NCI-H524 treated with DMSO at 0.1 percent for 48 hours (cell line): ENCODE data around the gene KCNQ1.

Experiments
- DNase-seq: peaks from one replicate; lab custom pipeline; 2025; lab: John Stamatoyannopoulos, UW

Gene KCNQ1

DNA sequence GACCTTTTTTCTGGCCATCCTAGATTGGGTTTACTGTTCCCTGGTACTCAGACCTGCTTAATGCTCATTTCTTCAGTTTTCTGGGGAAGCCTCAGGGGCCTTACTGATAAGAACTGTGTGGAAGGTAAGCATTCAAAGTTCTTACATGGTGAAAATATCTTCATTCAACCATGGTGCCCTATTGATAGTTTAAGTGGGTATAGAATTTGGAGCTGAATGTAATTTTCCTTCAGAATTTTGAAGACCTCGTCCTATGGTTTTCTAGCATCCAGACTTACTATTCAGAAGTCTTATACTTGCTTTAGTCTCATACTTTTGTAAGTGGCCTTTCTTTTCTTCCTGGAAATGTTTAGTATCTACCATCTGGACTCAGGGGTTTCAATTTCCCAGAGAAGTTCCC lies 365.0 kb downstream of the KCNQ1 start:
- DNase-seq = no peak

DNA sequence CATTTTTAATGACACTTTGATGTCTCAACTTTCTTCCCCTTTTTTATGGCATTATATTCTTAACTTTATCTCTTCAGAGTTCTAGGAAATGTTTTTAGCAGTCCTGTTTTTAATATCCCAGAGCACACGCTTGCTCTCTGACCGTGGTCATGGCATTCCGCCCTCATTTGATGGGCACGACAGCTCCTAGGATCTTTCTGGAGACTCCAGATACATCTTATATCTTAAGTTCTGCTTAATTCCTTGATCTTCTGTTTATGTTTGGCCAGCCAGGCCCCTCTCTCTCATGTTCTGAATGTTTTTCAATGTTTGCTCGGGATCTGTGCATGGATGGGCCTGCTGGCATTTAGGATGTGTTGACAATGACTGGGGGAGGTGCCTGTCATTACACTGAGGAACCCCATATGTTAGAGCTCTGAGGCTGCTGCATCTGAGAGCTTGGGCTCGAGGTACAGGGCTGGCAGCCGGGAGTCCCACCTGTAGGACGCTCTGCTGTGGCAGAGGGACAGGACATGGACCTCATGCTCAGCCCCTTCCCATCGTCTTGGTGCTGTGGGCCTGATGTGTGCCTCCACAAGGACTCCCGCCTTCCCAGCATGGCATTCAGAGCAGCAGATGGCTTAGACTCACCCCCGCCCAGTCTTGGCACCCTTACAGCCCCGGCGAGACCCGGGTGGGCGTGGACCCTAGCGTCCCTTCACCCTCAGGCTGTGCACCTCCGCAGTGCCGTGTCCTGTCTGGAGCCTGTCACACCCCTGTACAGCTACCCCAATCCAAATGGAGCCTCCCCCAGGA lies 365.8 kb downstream of the KCNQ1 start:
- DNase-seq = no peak

DNA sequence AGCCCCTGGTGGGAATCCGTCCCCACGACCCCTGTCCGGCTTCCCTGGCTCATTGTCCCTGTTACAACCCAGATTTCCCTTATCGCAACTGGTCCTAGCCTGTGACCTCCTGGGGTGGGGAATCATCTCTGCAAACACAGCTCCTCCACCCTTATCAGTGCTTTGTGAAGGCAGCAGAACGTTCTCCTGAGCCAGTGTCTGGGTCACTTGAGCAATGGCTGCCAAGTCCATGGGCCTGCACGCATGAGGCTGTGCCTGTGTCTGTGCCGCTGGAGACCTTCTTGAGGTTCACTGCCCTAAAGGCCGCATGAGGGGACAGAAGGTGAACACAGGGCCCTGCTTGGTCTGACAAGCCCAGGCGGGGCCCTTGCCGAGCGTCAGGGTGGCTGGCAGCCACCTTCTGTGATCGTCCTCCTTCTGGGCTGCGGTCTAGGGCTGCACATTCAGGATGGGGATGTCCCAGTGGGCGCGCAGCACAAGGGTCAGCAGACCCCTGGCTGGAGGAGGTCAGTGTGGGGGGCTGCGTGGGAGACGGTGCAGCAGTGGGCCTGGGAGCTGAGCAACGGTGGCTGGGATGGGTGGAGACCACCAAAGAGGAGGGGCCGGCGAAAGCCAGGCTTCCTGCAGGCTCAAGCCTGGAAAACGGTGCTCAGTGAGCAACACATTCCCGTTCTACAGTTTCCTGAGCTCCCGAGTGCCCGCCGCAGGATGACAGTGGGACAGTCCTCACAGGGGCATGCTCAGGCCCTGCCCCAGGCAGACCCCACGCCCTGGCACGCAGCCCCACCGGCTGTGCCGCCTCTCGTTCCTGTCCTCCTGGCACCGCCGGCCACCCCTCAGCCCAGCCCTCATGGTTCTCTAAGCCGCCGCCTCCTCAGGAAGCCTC lies 366.6 kb downstream of the KCNQ1 start:
- DNase-seq = no peak

DNA sequence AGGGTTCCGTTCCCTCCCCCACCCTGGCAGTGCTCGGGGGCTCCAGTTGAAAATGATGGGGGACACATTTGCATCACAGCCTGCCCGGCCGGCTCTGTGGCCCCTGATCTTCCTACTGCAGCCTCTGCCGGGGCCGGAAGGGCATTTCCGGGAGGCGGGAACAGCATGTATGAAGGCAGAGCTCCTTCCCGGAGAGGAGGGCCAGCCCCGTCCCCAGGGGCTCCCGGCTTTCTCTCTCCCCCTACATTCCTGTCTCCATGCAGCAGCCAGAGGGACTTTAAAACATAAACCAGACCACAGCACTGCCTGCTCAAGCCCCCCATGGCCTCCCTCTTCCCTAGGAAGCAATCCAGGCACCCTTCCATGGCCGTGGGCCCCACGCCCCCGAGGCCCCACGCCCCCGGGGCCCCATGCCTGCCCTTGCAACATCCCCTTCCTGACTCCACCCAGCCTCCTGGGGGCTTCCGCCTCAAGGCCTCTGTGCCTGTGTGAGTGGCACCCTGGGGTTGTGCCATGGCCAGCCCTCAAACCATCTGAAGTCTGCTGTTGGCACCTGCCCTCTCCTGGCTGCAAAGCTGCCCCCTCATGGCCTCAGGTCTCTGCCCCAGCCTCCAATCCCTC lies 367.7 kb downstream of the KCNQ1 start:
- no peak for DNase-seq

DNA sequence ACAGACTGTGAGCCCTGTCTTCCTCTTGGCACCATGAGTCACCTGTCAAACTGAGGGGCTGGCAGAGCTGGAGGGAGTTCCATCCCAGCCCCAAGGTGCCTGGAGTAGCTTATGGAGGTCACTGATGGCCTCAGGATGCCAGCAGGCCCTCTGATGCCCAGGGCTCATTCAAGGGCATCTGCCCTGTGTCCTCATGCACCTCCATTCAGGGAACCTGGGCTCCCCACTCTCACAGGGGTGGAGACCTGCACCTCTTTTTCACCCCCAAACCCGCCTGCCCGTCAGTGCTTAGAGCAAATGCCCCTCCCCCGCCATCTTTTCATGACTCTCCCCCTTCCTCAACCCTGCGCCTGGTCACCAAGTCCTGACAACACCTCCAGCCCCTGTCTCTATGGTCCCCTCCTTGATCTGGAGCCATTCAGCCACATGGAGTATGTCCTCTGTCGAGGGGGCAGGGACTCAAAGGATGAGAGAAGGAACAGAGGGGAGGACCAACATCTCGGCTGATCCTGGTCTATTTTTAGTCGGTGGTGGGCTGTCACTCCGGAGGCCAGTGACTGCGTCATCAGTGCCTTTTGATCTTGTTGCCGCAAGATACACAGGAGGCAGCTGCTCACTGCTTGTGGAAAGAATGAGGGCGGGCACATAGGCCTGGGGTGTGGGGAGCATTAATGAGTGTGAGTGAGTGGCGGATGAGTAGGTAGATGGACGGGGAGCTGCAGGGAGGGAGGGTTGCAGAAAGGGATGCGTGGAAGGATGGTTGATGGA lies 368.5 kb downstream of the KCNQ1 start:
- no peak for DNase-seq

DNA sequence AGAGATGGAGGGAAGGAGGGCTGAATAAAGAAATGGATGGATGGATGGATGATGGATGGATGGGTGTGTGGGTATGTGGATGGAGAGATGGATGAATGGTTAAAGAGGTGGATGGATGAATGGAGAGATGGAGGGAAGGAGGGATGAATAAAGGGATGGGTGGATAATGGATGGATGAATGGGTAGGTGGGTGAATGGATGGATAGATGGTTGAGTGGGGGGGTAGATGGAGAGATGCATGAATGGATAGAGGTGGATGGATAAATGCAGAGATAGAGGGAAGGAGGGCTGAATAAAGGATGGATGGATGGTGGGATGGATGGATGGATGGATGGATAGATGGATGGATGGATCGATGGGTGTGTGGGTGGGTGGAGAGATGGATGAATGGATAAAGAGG lies 369.2 kb downstream of the KCNQ1 start:
- DNase-seq = no peak

DNA sequence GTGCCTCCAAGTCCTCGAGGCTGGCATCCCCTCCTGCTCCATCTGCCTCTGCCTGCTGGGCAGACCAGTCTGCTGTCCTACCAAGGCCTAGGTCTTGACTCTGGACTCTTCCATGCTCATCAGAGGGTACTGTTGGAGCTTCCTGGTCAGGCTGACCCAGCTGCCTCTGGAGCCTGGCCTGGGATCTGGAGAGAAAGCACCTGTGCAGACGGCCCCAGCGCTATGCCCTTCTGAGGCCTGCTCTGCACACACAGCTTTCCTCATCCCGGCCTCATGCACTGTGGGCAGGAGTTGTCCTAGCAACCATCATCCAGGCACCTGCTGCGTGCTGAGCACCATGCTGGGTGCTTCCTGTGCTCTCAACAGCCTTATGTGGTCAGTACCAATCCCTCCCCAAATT lies 369.9 kb downstream of the KCNQ1 start:
- no peak for DNase-seq

DNA sequence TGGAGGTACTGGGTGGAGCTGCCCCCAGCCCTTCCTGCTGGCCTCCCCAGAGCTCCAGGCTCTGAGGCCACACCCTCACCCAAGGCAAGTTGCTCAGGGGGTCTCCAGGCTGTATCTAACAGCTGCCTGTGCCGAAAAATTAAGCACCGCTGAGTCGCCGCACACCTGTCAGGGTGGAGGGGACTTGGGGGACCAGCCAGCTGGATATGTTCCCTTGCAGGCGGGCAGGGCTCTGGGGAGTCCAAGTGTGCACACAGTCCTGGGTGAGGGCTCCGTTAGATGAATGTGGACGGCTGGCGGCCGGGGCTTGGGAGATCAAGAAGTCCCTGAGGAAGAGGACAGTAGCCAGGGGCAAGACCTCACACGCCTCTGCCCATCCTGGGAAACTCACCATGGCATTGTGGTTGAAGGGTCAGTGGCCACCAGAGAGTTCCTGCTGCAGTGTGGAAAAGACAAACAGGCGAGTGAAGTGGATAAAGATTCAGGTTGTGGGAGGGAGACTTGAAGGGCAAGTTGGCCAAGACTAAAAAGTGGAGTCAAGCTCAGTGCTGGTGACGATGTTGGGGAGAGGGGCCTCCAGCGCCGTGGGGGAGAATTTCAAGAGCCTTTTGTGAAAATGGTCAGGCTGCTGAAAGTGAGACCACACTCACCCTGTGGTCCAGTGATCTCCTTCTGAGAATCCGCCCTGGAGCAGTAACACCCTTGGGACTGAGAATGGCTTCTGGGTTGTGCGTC lies 371.1 kb downstream of the KCNQ1 start:
- DNase-seq = no peak

DNA sequence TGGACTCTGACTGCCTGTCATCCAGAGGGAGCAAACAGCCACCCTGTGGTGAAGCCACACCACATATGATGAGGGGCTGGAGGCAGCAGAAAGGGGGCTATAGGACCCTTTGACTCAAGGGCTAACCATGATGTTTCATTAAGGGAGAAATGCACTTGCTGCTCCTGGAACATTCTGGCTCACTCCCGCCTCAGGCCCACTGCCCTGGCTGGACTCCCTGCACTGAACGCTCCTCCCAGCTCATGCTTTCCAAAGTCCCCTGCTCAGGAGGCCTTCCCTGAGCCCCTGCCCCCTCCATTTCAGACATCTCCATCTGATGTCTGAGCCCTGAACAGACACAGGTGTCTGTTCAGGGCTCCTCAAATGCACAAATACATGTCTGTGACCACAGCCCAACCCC lies 371.7 kb downstream of the KCNQ1 start:
- DNase-seq = no peak

DNA sequence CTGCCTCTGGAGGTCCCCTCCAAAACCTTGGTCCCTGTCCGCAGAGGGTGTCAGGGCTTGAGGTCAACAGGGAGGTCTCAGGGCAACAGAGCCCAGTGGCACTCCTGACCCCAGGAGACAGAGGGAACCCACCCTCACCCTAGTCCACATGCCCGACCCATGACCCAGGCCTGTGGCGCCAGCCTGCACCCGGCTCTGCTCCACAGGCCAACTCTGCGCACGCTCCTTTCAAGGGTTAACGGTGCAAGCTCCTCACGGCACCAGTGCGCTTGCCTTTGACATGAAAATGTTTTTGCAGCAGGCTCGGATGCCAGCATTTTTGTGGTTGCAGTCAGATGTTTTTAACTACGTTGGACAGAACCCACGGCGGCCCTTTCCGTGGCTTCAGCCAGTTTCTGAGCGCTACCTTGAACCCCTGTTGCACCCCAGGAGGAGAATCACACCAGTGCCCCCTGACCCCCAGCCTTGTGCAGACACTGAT lies 372.2 kb downstream of the KCNQ1 start:
- DNase-seq = no peak

DNA sequence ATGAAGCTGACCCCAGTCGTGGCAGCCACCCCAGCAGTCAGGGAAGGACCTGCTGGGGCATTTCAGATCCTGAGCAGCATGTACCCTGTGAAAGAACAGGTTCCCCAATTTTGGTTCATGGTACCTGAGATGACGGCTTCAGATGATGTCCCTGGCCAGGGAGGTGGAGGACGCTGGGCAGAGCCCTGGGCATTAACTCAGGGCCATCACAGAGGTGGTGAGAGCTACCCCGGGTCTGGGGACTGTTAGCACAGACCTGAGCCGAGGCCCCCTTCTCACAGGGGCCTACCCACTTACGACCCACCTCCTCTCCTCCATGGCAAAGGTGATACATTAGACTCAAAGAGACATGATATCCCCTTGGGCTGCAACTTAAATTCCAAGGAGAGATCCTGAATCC lies 372.6 kb downstream of the KCNQ1 start:
- no peak for DNase-seq

DNA sequence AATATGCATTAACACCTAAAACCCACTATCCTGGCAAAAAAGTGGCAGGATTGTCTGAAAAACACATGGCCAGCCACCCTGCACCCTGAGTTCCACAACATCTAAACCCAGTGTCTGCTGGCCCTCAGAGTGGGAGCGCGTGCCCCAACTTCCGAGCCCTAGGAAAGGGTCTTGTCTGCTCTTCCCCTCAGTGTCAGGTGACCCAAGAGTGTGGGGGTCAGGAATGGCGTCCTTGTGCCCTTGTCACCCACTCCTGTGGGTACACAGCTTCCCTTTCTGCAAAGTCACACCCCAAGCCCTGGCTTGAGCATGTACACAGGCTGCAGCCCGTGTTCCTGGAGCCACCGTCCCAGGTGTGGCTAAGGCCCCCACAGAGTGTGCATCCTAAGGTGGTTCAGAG lies 373.2 kb downstream of the KCNQ1 start:
- DNase-seq = no peak

DNA sequence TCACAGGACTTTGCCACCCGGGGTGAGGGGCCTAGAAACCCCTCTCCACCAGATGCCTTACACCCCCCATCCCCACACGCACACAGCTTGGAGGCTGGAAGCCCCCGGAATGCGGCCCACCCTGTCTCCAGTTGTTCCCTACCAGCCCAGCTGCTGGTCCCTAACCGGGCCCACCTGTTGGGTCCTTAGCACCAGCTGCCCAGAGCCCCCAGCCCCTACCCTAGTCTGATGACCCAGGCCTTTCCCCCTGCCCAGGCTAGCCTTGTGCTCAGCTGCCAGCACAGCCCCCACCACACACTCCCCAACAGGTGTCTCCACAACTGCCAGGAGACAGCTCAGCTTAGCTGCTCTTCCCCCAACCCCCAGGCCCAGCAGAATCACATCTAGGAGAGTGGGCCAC lies 373.7 kb downstream of the KCNQ1 start:
- DNase-seq = no peak

DNA sequence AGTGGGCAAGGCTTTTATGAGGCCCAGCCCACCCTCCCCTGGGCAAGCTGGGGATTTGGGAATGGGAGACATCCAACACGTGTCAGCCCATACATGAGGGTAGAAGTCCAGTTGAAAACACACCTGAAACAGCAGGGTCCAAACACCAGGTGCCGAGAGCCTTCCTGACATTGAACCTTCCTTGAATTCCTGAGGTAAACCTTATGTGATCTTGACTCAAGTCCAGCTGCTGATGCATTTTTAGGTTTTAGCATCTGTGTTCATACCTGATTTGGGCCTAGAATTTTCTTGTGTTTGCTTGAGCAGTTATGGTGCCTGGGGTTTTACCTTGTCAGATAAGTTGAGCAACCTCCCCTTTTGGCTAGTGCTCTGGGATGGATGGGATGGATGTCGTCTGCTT lies 374.5 kb downstream of the KCNQ1 start:
- no peak for DNase-seq

DNA sequence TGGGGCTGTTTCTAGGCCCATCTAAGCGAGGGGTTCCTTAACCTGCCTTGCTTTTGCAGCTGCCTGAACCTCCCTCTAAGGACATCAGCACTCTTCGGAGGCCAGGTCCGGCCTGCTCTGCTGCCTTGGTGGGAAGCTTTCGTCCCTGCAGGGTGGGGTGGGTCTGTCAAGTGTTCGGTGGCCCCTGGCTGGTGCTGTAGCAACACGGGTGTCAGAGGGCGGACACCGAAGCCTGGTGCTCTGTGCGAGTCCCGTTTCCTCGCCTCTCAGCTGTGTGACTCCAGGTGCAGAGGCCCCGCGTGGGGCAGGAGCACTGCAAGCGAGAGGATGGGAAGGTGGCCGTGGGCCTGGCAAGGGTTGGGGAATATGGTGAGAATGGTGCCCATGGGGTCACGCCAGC lies 376.2 kb downstream of the KCNQ1 start:
- no peak for DNase-seq

DNA sequence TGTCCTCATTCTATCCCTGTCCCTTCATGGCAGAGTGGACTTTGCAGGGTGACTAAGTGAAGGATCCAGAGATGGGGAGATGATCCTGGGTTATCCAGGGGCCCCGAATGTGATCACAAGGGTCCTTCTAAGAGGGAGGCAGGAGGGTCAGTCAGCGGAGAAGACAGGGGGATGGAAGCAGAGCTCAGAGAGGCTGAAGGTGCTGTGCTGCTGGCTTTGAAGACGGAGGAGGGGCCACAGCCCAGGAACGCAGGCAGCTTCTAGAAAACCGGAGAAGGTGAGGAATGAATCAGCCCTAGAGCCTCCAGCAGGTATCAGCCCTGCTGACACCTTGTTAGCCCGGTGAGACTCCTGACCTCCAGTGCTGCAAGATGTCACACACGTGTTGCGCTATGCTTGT lies 377.1 kb downstream of the KCNQ1 start:
- DNase-seq = no peak

DNA sequence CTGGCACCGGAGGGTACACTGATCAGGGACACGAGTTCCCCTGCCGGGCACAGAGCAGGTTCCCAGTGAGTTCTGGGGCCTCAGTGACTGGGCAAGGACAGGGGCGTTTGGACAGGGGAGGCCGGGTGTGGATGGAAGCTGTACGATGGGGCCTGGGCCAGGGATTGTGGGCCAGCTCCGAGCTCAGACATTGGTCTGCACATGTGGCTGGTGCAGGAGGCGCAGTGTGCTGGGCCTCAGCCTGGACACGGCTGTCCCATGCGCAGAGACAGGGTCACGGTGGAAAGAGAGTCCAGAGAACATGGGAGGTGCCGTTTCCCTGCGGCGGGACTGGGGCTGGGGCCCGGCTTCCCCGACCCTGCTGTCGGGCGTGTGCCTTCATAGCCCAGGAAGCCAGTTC lies 380.0 kb downstream of the KCNQ1 start:
- DNase-seq = no peak

DNA sequence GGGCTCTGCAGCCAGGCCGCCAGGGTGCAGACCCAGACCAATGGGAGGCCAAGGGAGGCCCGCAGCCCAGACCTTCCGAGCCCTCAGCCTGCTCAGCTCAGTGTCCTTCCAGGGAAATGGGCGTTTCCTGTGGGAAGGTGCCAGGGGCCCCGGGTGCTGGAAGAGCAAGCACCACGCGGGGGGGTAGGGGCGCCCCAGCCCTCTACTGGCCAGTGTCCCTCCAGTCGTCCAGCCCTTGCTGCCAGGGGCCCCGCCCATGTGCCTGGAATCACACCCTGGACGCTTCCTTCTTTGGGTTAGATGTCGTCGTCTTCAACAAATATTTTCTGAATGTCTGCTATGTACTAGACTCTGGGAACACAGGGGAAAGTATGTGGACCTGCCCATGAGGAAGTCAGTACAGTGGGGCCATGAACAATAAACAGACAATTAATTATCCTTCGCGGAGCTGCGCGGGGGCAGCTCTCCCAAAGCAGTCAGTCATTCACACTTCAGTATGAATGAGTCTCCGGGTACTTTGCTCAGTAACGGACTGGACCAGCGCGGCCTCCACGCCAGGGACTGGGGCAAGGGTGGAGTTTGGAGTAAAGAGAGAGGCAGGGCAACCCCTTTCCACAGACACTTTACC lies 380.6 kb downstream of the KCNQ1 start:
- DNase-seq = no peak

DNA sequence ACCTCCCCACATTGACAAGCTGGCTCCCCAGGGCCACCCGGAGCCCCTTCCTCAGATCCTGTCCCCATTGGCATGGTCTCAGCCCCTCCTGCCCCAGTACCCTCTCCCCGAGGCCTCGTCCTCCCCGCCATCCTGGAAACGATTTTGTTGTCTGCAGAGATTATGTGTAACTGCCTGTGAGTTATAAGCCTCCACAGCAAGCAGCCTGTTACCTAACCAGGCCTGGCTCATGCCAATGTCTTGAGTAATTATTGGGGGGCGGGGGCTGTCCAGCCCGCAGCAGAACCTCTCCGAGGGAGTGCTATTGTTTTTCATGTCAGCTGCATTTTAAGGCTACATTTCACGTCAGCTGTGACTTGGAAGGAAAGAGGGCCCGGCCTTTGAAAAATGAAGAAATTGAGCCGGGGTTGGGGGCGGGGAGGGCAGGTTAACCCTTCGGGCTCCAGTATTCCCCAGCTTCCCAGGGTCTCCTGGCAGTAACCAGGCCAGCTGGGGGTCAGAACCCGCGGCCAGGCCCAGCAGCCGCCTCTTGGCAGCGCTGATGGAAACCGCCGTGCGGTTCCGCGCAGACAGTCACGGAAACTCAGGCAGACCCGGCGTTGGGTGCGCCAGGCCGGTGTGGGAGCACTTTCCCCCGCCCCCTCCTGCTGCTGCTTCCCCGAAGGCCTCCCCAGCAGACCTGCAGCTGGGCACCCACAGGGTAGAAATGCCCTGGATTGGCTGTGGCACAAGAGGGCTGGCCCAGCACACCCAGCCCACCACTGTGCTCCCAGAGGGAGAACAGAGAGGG lies 381.3 kb downstream of the KCNQ1 start:
- DNase-seq = no peak

DNA sequence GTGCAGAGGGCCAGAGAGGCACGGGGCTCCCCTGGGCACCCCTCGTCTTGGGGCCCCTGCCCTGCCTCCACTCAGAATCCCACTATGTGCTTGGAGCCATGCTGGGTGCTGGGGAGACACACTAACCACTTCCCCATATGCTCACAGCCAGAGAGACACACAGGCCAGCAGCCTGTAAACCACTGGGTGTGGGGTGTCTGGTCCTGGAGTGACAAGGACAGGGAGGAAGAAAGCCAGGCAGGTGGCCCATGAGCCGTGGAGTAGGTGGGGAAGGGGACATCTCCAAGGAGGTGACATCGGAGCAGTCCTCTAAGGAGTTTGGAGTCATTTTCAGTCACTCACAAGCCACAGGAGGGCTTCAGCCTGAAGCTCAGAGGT lies 381.9 kb downstream of the KCNQ1 start:
- no peak for DNase-seq
